K562 treated with DMSO at 1 percent for 4 hours (cell line): ENCODE results near the gene OLFM3. TPM values are rescaled to one million over a fixed set of nuclear protein-coding genes. Genes with fewer than 3 reads are reported as not detected.

Experiments used
- total RNA-seq: library from RNA; unstranded; fragments of 300-600 nt; gene quantifications from 2 replicates; pipeline ENCODE4 v1.2.3, GENCODE V29; 2022; ENCODE audit not compliant: insufficient read depth

The OLFM3 gene
- total RNA-seq: not detected in 2 replicates

GRCh38 chr1:101996825-101997465, at the start of gene OLFM3:
OLFM3 (minus strand) TSS chr1:101996926.

